NCI-H524 treated with DMSO at 0.1 percent for 48 hours (cell line): Measurements from ENCODE around the gene CYP24A1.

ENCODE experiments used
- DNase-seq: peaks from one replicate; lab custom pipeline; 2025; lab: John Stamatoyannopoulos, UW

The CYP24A1 gene

GRCh38 chr20:54173653-54174456 is at the start of gene CYP24A1:
CYP24A1 (minus strand) TSS chr20:54173986; CDS start chr20:54173579, 407 bp downstream.
- no peak for DNase-seq

DNA sequence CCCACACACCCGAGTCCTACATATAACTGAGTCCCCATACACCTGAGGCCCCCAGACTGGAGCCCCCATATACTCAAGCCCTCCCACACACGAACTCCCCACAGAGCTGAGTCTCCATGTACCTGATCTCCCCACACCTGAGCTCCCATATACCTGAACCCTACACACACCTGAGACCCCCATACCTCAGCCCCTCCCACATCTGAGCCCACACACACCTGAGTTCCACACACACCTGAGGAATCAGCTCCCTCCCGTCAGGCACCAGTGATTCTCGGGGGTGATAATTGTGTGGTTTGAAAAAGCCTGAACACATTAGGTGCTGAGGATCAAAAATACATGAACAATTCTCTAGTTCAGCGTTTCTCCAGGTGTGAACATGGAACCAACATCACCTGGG is 49.5 kb upstream of the CYP24A1 start:
- DNase-seq: no peak

- no peak for DNase-seq
These were observed 48.5 kb upstream of the CYP24A1 start for GRCh38 chr20:54221996-54222890.

- DNase-seq: no peak
These were observed 47.6 kb upstream of the CYP24A1 start for GRCh38 chr20:54221353-54221752.

- no peak for DNase-seq
These were observed 46.9 kb upstream of the CYP24A1 start for GRCh38 chr20:54220722-54221121.

- DNase-seq: no peak
These were observed 46.1 kb upstream of the CYP24A1 start for GRCh38 chr20:54219751-54220426.

DNA sequence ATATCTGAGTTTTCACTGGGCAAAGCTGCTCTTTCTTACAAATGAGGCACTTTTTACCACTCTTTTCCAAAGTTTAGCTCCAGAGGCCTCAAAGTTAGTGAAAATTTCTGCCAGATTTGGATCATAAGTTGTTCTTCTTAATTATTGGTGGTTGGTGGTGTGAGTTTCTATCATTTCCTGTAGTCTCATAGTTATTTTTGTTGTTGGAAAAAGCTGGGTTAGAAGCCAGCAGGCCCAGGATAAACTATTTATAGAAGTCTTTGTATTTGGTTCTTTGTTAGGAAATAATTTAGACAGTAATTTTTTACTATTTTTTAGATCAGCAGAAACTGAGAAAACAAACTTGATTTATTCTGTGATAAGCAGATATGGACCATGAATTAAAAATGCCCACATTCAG is 44.7 kb upstream of the CYP24A1 start:
- no peak for DNase-seq

DNA sequence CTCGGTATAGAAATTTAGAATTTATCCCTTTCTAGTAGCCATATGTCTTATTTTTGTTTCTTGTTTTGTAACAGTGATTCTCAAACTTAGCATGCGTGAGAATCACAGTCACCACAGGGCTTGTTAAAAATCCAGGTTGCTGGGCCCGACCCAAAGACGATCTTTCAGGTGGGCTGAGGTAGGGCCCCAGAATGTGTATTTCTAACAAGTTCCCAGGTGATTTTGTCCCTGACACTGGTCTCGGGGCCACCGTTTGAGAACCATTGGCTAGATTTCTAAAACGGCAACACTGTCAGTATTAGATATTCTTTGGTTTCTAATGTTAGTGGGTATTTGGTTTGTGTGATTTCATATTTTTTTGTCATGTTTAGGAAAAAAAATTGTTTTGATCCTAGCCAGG is 44.0 kb upstream of the CYP24A1 start:
- no peak for DNase-seq

- no peak for DNase-seq
These were observed 41.5 kb upstream of the CYP24A1 start for GRCh38 chr20:54215157-54215789.

DNA sequence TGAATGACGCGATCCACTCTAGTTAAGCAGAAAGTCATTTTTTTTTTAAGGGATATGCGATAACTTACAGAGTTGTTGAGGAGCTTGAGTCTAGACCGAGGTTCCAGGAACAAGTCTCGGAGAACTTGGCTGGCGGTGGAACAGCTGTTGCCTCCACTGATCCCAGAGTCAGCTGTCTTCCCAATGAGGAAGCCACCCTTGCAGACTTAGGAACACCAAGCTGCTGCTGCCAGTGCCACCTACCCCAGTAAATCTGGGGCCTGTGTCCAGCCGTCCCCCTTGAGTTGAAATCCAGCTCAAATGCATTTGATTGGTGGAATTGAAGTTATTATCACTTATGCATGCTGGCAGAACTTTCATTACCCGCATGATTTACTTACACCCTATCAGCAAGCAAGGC is 40.8 kb upstream of the CYP24A1 start:
- DNase-seq: no peak

DNA sequence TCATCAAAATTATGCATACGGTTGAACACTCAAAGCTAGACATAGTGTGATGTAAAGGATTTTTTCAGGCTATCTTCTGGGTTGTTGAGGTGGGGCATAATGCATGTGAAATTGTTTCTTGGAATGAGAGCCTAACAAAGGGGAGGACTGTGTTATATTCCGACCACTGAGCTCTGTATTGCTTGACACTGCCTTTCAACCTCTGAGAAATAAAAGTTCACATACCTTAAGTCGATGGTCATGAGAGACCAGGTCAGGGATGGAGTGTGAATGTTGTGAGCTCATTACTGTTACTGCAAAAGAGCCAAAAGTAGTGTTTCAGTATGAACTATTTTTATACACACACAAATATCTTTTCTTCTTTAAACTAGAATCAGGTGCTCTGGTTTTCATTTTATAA is 39.1 kb upstream of the CYP24A1 start:
- no peak for DNase-seq

DNA sequence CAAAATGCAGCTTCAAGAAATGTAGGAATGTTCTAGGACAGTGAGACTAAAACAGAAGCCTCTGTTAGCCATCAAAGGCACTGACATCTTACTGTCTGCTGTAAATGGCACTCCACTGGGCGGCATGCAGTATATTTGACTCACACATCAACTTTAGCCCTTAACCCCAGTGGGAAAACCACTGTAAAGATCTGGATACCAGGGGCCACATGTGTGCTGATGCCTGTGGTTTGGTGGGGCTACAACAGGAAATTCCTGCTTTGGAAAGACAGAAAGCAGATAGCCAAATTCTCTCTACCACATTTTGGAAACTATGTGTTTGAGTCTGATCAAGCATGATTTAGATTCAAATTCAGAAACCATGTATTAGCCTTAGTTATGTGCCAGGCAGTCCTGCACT is 38.4 kb upstream of the CYP24A1 start:
- DNase-seq: no peak

DNA sequence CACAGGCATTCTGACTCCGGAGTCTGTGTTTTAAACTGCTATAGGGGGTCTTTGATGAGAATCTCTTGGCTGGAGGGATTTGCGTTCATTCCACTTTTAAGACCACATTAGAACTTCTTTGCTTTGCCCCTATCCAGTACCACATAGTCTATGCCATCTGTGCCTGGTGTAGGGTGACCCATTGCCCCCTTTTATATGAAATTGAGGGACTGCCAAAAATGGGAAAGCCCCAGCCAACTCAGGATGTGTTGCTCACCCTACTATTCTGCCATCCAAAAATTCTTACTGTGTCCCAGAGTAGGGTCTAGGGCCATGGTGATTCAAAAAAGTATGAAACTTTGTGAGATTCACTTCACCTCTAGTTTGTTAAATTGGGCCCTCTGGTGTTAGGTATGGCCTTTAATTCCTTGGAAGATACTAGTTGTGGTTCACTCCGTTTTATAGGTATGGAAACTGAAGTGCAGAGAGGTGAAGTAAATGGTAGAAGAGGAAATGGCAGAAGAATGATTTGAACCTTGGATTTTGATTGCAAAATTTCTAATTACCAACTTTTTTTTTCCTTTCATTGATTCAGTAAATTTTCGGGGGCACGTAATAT is 35.5 kb upstream of the CYP24A1 start:
- no peak for DNase-seq

GRCh38 chr20:54208548-54209176 is 34.9 kb upstream of the CYP24A1 start:
- DNase-seq: peak; percentile 2

- DNase-seq: peak; percentile 22
These were observed 34.2 kb upstream of the CYP24A1 start, which contains the start of gene PFDN4 for GRCh38 chr20:54207743-54208547. PFDN4 (plus strand) TSS chr20:54208087; CDS start chr20:54208101, 14 bp downstream.

- DNase-seq: no peak
These were observed 33.4 kb upstream of the CYP24A1 start for GRCh38 chr20:54207053-54207742.

DNA sequence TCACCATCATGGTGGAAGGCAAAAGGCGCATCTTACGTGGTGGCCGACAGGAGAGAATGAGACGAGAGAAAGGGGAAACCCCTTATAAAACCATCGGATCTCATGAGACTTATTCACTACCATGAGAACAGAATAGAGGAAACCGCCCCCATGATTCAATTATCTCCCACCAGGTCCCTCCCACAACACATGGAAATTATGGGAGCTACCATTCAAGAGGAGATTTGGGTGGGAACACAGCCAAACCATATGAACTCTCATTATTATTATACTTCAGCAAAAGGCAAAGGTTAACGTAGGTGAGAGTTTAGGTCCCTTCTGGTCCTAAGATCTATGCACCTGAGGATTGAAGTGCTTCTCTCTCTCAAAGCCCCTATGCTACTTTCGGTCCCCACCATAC is 31.7 kb upstream of the CYP24A1 start:
- no peak for DNase-seq

DNA sequence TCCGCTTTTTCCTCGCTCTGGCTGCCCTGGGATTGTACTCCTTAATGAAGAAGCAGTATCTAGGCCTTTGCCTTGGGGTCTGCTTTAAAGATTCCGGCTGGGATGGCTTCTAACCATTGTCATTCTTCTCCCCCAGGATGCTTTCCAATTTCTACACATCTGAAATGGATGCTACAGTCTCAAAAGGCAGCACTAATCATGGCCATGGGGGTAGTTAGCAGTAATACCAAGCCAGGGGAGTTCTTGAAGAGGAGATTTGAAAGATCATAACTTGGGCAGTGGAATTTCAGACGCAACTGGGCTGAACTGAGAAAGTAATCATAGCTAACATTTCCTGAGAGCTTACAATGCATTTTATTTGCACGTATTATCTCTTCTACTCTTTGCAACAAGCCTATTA is 30.7 kb upstream of the CYP24A1 start:
- no peak for DNase-seq

- no peak for DNase-seq
These were observed 30.3 kb upstream of the CYP24A1 start for GRCh38 chr20:54204063-54204462.

DNA sequence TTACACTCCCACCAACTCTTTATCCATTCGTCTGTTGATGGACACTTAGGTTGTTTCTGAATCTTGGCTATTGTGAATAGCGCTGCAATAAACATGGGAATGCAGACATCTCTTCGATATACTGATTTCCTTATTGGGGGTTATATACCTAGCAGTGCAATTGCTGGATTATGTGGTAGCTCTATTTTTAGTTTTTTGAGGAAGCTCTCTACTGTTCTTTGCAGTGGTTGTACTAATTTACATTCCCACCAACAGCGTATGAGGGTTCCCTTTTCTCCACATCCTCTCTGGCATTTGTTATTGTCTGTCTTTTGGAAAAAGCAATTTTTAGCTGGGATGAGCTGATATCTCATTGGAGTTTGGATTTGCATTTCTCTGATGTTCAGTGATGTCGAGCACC is 29.5 kb upstream of the CYP24A1 start:
- DNase-seq: no peak
